ENCODE results near the gene PRLR.

DNA sequence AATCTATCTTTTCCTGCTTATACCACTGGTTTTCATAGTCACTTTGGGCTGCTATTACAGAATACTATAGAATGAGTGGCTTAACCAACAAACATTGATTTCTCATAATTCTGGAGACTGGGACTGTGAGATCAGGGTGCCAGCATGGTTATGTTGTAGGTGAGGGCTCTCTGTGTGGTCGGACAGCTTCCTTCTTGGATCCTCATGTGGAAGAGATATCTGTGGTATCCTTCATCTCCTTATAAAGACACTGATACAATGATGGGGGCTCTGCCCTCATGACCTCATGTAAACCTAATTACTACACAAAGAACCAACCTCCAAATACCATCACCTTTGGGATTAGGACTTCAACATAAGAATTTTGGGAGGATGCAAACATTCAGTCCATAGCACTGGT is 13.9 kb upstream of the PRLR start:
- TF ChIP-seq, protein P1, sequence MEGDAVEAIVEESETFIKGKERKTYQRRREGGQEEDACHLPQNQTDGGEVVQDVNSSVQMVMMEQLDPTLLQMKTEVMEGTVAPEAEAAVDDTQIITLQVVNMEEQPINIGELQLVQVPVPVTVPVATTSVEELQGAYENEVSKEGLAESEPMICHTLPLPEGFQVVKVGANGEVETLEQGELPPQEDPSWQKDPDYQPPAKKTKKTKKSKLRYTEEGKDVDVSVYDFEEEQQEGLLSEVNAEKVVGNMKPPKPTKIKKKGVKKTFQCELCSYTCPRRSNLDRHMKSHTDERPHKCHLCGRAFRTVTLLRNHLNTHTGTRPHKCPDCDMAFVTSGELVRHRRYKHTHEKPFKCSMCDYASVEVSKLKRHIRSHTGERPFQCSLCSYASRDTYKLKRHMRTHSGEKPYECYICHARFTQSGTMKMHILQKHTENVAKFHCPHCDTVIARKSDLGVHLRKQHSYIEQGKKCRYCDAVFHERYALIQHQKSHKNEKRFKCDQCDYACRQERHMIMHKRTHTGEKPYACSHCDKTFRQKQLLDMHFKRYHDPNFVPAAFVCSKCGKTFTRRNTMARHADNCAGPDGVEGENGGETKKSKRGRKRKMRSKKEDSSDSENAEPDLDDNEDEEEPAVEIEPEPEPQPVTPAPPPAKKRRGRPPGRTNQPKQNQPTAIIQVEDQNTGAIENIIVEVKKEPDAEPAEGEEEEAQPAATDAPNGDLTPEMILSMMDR (IDR thresholded peaks at IDR 0.05; ENCODE audit: low read depth, low read length, poor library complexity, severe bottlenecking) = no peak
- no peak for TF ChIP-seq EZH2phosphoT487 (IDR thresholded peaks at IDR 0.05; ENCODE audit: borderline replicate concordance, low read length)

Data from DOHH2 (cell line).